Measurements from ENCODE around the gene SLC43A1.
"Not testable (repeated sequence)": the region's sequence is repeated elsewhere in the genome, so short reads cannot be mapped to it uniquely, and the experiment has no call there.

DNA sequence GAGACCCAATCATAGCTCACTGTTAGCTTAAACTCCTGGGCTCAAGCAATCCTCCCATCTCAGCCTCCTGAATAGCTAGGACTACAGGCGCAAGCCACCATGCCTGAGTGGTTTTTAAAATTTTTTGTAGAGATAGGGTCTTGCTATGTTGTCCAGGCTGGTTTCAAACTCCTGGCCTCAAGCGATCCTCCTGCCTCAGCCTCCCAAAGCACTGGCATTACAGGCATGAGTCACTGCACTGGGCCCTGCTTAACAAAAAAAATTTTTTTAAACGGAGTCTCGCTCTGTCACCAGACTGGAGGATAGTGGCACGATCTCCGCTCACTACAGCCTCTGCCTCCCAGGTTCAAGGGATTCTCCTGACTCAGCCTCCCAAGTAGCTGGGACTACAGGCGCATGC lies 18.9 kb upstream of the SLC43A1 start:
- not testable (repeated sequence) for TF ChIP-seq CTCF (conservative IDR thresholded peaks at IDR 0.05 in 1 of 2, IDR thresholded peaks at IDR 0.05 in 1 of 2; ENCODE audit: extremely low read depth in 1 of 2, insufficient read depth in 1 of 2, low read depth in 1 of 2, low read length in 2 of 2); EZH2 (IDR thresholded peaks at IDR 0.05; ENCODE audit: borderline replicate concordance, low read length)

Measured in mammary epithelial cell (primary cell).